Esophagus (tissue), 2 donors: Measurements from ENCODE around the gene EMX2. TPM values are rescaled to one million over a fixed set of nuclear protein-coding genes. Genes with fewer than 3 reads are reported as not detected.

ENCODE experiments used
- H3K27ac ChIP-seq, 2 donors: one replicate each; pipeline ENCODE4 v1.5.1; 2013; ENCODE audit warnings: low read depth in 2 of 2, mild to moderate bottlenecking in 2 of 2, inconsistent platforms in 1 of 2, low read length in 1 of 2, moderate library complexity in 1 of 2
- H3K27me3 ChIP-seq, 2 donors: one replicate each; pipeline ENCODE4 v1.6.1; 2013; ENCODE audit warnings: low read length in 2 of 2, control low read depth in 1 of 2, mild to moderate bottlenecking in 1 of 2; ENCODE audit not compliant: insufficient read depth in 2 of 2, control insufficient read depth in 1 of 2
- H3K36me3 ChIP-seq, 2 donors: one replicate each; pipeline ENCODE4 v1.6.1; 2013; ENCODE audit warnings: low read length in 1 of 2; ENCODE audit not compliant: control insufficient read depth in 2 of 2, insufficient read depth in 2 of 2
- H3K4me1 ChIP-seq, 2 donors: one replicate each; pipeline ENCODE4 v1.6.1; 2013; ENCODE audit warnings: low read length in 1 of 2; ENCODE audit not compliant: control insufficient read depth in 2 of 2, insufficient read depth in 2 of 2
- H3K4me3 ChIP-seq, 2 donors: one replicate each; pipeline ENCODE4 v1.5.1; 2013; ENCODE audit warnings: low read length in 2 of 2, mild to moderate bottlenecking in 2 of 2, low read depth in 1 of 2, moderate library complexity in 1 of 2
- H3K9me3 ChIP-seq, 2 donors: one replicate each; pipeline ENCODE4 v1.6.1; 2013; ENCODE audit warnings: mild to moderate bottlenecking in 2 of 2, low read depth in 1 of 2, low read length in 1 of 2, moderate library complexity in 1 of 2; ENCODE audit not compliant: control insufficient read depth in 2 of 2, insufficient read depth in 1 of 2
- WGBS, 2 donors: extraction: QIAGEN DNeasy Blood & Tissue Kit; methylation state at CpG; one replicate each; pipeline ENCODE4 v1.1.7; 2013; 5-methylcytosine and 5-hydroxymethylcytosine counted together
- polyA plus RNA-seq, 2 donors: library from polyadenylated mRNA; stranded (reverse); fragments of 200-250 nt; gene quantifications; one replicate each; pipeline ENCODE4 v1.2.3, GENCODE V29; 2013
- donor health status: healthy with polysubstance abuse.
- donor health status: Bipolar disorder and iron deficiency.

EMX2 gene
- polyA plus RNA-seq, 2 donors, result 0.10 to 0.15 TPM

GRCh38 chr10:117519879-117520278, 22.7 kb upstream of the EMX2 start:
- Histone ChIP-seq H3K36me3 (no peaks in the 10 kb centered on the region), H3K4me1 (no peaks in the 10 kb centered on the region), H3K27me3 (no peaks in the 10 kb centered on the region), H3K27ac (no peak overlapping the region), H3K4me3 (no peak overlapping the region), H3K9me3 (no peaks in the 10 kb centered on the region)
- WGBS, 2 donors, result 44 to 47% methylated on average over 3 of the region's 3 CpGs

GRCh38 chr10:117530791-117531190, 11.8 kb upstream of the EMX2 start:
- 40 to 48% methylated on average over 4 of the region's 4 CpGs for WGBS, 2 donors
- H3K27me3 ChIP-seq, result peaks cover 0 to 35% of the 10 kb centered on the region in 2 donors

GRCh38 chr10:117531371-117532002, 11.1 kb upstream of the EMX2 start:
- Histone ChIP-seq H3K27me3 (peaks cover 0 to 35% of the 10 kb centered on the region in 2 donors), H3K9me3 (no peaks in the 10 kb centered on the region), H3K36me3 (no peaks in the 10 kb centered on the region), H3K4me3 (no peak overlapping the region), H3K27ac (no peak overlapping the region), H3K4me1 (peaks cover 3 to 12% of the 10 kb centered on the region in 2 donors)
- 29 to 33% methylated on average over 14 of the region's 14 CpGs for whole genome bisulfite sequencing, 2 donors

More at GRCh38 chr10:117530791-117531190, 11.8 kb upstream of the EMX2 start:
- no peaks in the 10 kb centered on the region for H3K9me3 ChIP-seq
- H3K4me3 ChIP-seq, result no peak overlapping the region
- H3K27ac ChIP-seq, result no peak overlapping the region
- H3K4me1 ChIP-seq, result peaks cover 3 to 12% of the 10 kb centered on the region in 2 donors
- no peaks in the 10 kb centered on the region for H3K36me3 ChIP-seq

GRCh38 chr10:117532003-117532385, 10.6 kb upstream of the EMX2 start:
- peaks cover 3 to 12% of the 10 kb centered on the region in 2 donors for H3K4me1 ChIP-seq
- H3K36me3 ChIP-seq, result no peaks in the 10 kb centered on the region
- H3K27me3 ChIP-seq, result peaks cover 4 to 37% of the 10 kb centered on the region in 2 donors
- no peak overlapping the region for H3K27ac ChIP-seq
- no peak overlapping the region for H3K4me3 ChIP-seq
- WGBS, 2 donors, result 18 to 24% methylated on average over 3 of the region's 3 CpGs
- H3K9me3 ChIP-seq, result no peaks in the 10 kb centered on the region

GRCh38 chr10:117532451-117533107, 10.0 kb upstream of the EMX2 start:
- H3K27ac ChIP-seq, result no peak overlapping the region
- H3K36me3 ChIP-seq, result no peaks in the 10 kb centered on the region
- no peak overlapping the region for H3K4me3 ChIP-seq
- WGBS, 2 donors, result 7 to 10% methylated on average over 33 of the region's 33 CpGs
- peaks cover 3 to 12% of the 10 kb centered on the region in 2 donors for H3K4me1 ChIP-seq
- peaks cover 6 to 39% of the 10 kb centered on the region in 2 donors for H3K27me3 ChIP-seq
- H3K9me3 ChIP-seq, result no peaks in the 10 kb centered on the region

GRCh38 chr10:117533507-117534281, 8.9 kb upstream of the EMX2 start:
- WGBS, 2 donors, result 6 to 11% methylated on average over 24 of the region's 24 CpGs
- no peaks in the 10 kb centered on the region for H3K36me3 ChIP-seq
- no peak overlapping the region for H3K4me3 ChIP-seq
- no peak overlapping the region for H3K27ac ChIP-seq
- H3K4me1 ChIP-seq, result peaks cover 3 to 16% of the 10 kb centered on the region in 2 donors
- H3K27me3 ChIP-seq, result peaks cover 6 to 45% of the 10 kb centered on the region in 2 donors
- H3K9me3 ChIP-seq, result no peaks in the 10 kb centered on the region

GRCh38 chr10:117534321-117535297, 7.9 kb upstream of the EMX2 start:
- Histone ChIP-seq H3K4me3 (peak overlapping the region; percentile 12 to 22), H3K36me3 (no peaks in the 10 kb centered on the region), H3K27ac (no peak overlapping the region), H3K27me3 (peaks cover 6 to 51% of the 10 kb centered on the region in 2 donors), H3K4me1 (peaks cover 3 to 16% of the 10 kb centered on the region in 2 donors), H3K9me3 (no peaks in the 10 kb centered on the region)
- WGBS, 2 donors, result 6 to 7% methylated on average over 76 of the region's 76 CpGs

GRCh38 chr10:117535298-117536071, 7.1 kb upstream of the EMX2 start:
- peak overlapping the region; percentile 12 to 22 for H3K4me3 ChIP-seq
- H3K27me3 ChIP-seq, result peaks cover 6 to 53% of the 10 kb centered on the region in 2 donors
- H3K27ac ChIP-seq, result no peak overlapping the region
- peaks cover 3 to 16% of the 10 kb centered on the region in 2 donors for H3K4me1 ChIP-seq
- 4 to 5% methylated on average over 47 to 54 of the region's 54 CpGs for WGBS, 2 donors
- H3K9me3 ChIP-seq, result no peaks in the 10 kb centered on the region
- no peaks in the 10 kb centered on the region for H3K36me3 ChIP-seq
